Central memory CD8-positive, alpha-beta T cell (primary cell): ENCODE results near the gene OBSCN.

Experiments
- ATAC-seq: fragments of 150-1000 bp; cut with Tn5 transposase; replicated peaks from 2 replicates; pipeline ENCODE4 v1.10.0; 2022; ENCODE audit warnings: mild to moderate bottlenecking, moderate FRiP score, moderate number of reproducible peaks; ENCODE audit not compliant: poor library complexity, severe bottlenecking; ENCODE audit errors: extremely low read depth
- DNase-seq, 2 donors: peaks; one replicate each; pipeline ENCODE4 v3.0.0; 2021; ENCODE audit warnings: low spot score in 2 of 2
- H3K27ac Mint-ChIP-seq: one replicate; pipeline ENCODE4 v1.8.0; 2022; ENCODE audit warnings: low read depth, mild to moderate bottlenecking, moderate library complexity, mixed read lengths
- H3K27me3 Mint-ChIP-seq: one replicate; pipeline ENCODE4 v1.8.0; 2022; ENCODE audit warnings: mixed read lengths
- H3K36me3 Mint-ChIP-seq: one replicate; pipeline ENCODE4 v1.8.0; 2022; ENCODE audit warnings: mild to moderate bottlenecking, moderate library complexity, mixed read lengths; ENCODE audit not compliant: insufficient read depth
- H3K4me1 Mint-ChIP-seq: one replicate; pipeline ENCODE4 v1.8.0; 2022; ENCODE audit warnings: mixed read lengths
- H3K4me3 Mint-ChIP-seq: one replicate; pipeline ENCODE4 v1.8.0; 2022; ENCODE audit warnings: mild to moderate bottlenecking, moderate library complexity, mixed read lengths
- H3K9me3 Mint-ChIP-seq: one replicate; pipeline ENCODE4 v1.8.0; 2022; ENCODE audit warnings: mixed read lengths

Gene OBSCN

GRCh38 chr1:228288536-228289238, 80.8 kb downstream of the OBSCN start:
- Mint-ChIP-seq H3K4me3 (peak overlapping the region; percentile 4), H3K27me3 (no peaks in the 10 kb centered on the region), H3K4me1 (peaks cover 22% of the 10 kb centered on the region), H3K27ac (peak overlapping the region; percentile 78), H3K36me3 (peaks cover 6% of the 10 kb centered on the region), H3K9me3 (no peaks in the 10 kb centered on the region)
- ATAC-seq (peak; percentile 76), DNase-seq (no peak)

GRCh38 chr1:228289239-228289849, 81.5 kb downstream of the OBSCN start:
- Mint-ChIP-seq H3K4me3 (peak overlapping the region; percentile 4), H3K9me3 (no peaks in the 10 kb centered on the region), H3K27ac (peak overlapping the region; percentile 78), H3K27me3 (no peaks in the 10 kb centered on the region), H3K4me1 (peaks cover 27% of the 10 kb centered on the region), H3K36me3 (peaks cover 4% of the 10 kb centered on the region)
- ATAC-seq (peak; percentile 82), DNase-seq (no peak)

- Mint-ChIP-seq H3K4me3 (no peak overlapping the region), H3K27ac (peak overlapping the region; percentile 74), H3K9me3 (no peaks in the 10 kb centered on the region), H3K36me3 (peaks cover 4% of the 10 kb centered on the region), H3K4me1 (peaks cover 27% of the 10 kb centered on the region), H3K27me3 (no peaks in the 10 kb centered on the region)
- DNase-seq (no peak), ATAC-seq (no peak)
These were observed 82.4 kb downstream of the OBSCN start for GRCh38 chr1:228289996-228290881.

GRCh38 chr1:228291906-228292608, 84.2 kb downstream of the OBSCN start:
- no peak for DNase-seq
- Mint-ChIP-seq H3K27ac (peak overlapping the region; percentile 74), H3K27me3 (no peaks in the 10 kb centered on the region), H3K36me3 (peaks cover 2% of the 10 kb centered on the region), H3K4me1 (peaks cover 27% of the 10 kb centered on the region), H3K9me3 (peaks cover 2% of the 10 kb centered on the region), H3K4me3 (no peak overlapping the region)
- no peak for ATAC-seq

- peak overlapping the region; percentile 74 for H3K27ac Mint-ChIP-seq
- H3K36me3 Mint-ChIP-seq = no peaks in the 10 kb centered on the region
- no peak for DNase-seq
- ATAC-seq = no peak
- peaks cover 7% of the 10 kb centered on the region for H3K9me3 Mint-ChIP-seq
- H3K4me3 Mint-ChIP-seq = no peak overlapping the region
- H3K27me3 Mint-ChIP-seq = no peaks in the 10 kb centered on the region
- peaks cover 23% of the 10 kb centered on the region for H3K4me1 Mint-ChIP-seq
These were observed 84.7 kb downstream of the OBSCN start for GRCh38 chr1:228292609-228292911.

GRCh38 chr1:228293393-228293792, 85.5 kb downstream of the OBSCN start:
- peaks cover 2% of the 10 kb centered on the region for H3K36me3 Mint-ChIP-seq
- H3K4me1 Mint-ChIP-seq = peaks cover 20% of the 10 kb centered on the region
- H3K4me3 Mint-ChIP-seq = no peak overlapping the region
- peaks cover 9% of the 10 kb centered on the region for H3K9me3 Mint-ChIP-seq
- H3K27me3 Mint-ChIP-seq = no peaks in the 10 kb centered on the region
- no peak for DNase-seq
- no peak for ATAC-seq
- no peak overlapping the region for H3K27ac Mint-ChIP-seq

GRCh38 chr1:228293816-228294500, 86.1 kb downstream of the OBSCN start:
- ATAC-seq (no peak), DNase-seq (no peak)
- Mint-ChIP-seq H3K27me3 (no peaks in the 10 kb centered on the region), H3K9me3 (peaks cover 9% of the 10 kb centered on the region), H3K4me3 (no peak overlapping the region), H3K36me3 (peaks cover 2% of the 10 kb centered on the region), H3K4me1 (peaks cover 14% of the 10 kb centered on the region), H3K27ac (peak overlapping the region; percentile 14)

- Mint-ChIP-seq H3K36me3 (peaks cover 2% of the 10 kb centered on the region), H3K27ac (no peak overlapping the region), H3K27me3 (no peaks in the 10 kb centered on the region), H3K4me1 (peaks cover 7% of the 10 kb centered on the region), H3K4me3 (no peak overlapping the region), H3K9me3 (peaks cover 12% of the 10 kb centered on the region)
- ATAC-seq (no peak), DNase-seq (no peak)
These were observed 86.9 kb downstream of the OBSCN start for GRCh38 chr1:228294717-228295116.

GRCh38 chr1:228295201-228295600, 87.4 kb downstream of the OBSCN start:
- no peak overlapping the region for H3K27ac Mint-ChIP-seq
- no peak overlapping the region for H3K4me3 Mint-ChIP-seq
- no peaks in the 10 kb centered on the region for H3K27me3 Mint-ChIP-seq
- peaks cover 14% of the 10 kb centered on the region for H3K9me3 Mint-ChIP-seq
- DNase-seq (no peak), ATAC-seq (no peak)
- H3K36me3 Mint-ChIP-seq = peaks cover 2% of the 10 kb centered on the region
- H3K4me1 Mint-ChIP-seq = peaks cover 5% of the 10 kb centered on the region

- peaks cover 14% of the 10 kb centered on the region for H3K9me3 Mint-ChIP-seq
- peaks cover 5% of the 10 kb centered on the region for H3K4me1 Mint-ChIP-seq
- H3K27me3 Mint-ChIP-seq = no peaks in the 10 kb centered on the region
- H3K4me3 Mint-ChIP-seq = no peak overlapping the region
- ATAC-seq = no peak
- no peak overlapping the region for H3K27ac Mint-ChIP-seq
- peaks cover 2% of the 10 kb centered on the region for H3K36me3 Mint-ChIP-seq
- DNase-seq = no peak
These were observed 88.1 kb downstream of the OBSCN start for GRCh38 chr1:228295981-228296380.

GRCh38 chr1:228297242-228297641, 89.4 kb downstream of the OBSCN start:
- H3K9me3 Mint-ChIP-seq = peaks cover 25% of the 10 kb centered on the region
- H3K27me3 Mint-ChIP-seq = no peaks in the 10 kb centered on the region
- no peak overlapping the region for H3K4me3 Mint-ChIP-seq
- H3K27ac Mint-ChIP-seq = no peak overlapping the region
- H3K4me1 Mint-ChIP-seq = peaks cover 5% of the 10 kb centered on the region
- no peak for DNase-seq
- H3K36me3 Mint-ChIP-seq = peaks cover 2% of the 10 kb centered on the region
- no peak for ATAC-seq

GRCh38 chr1:228297822-228298221, 90.0 kb downstream of the OBSCN start:
- Mint-ChIP-seq H3K36me3 (peaks cover 2% of the 10 kb centered on the region), H3K27ac (no peak overlapping the region), H3K4me3 (no peak overlapping the region), H3K27me3 (no peaks in the 10 kb centered on the region), H3K9me3 (peaks cover 31% of the 10 kb centered on the region), H3K4me1 (peaks cover 5% of the 10 kb centered on the region)
- no peak for ATAC-seq
- DNase-seq = no peak
